ENCODE data around the gene PI16.
A peak's percentile ranks its signal among the peaks of the same experiment; 100 is the strongest.

Gene PI16

GRCh38 chr6:36955671-36956445 lies 1.3 kb downstream of the PI16 start:
- Histone ChIP-seq H3K27ac (peak overlapping the region in 3 of 11 experiments; percentile 4 to 49 (median 5); a peak in 3 of 22 replicates), H3K4me3 (peak overlapping the region in 7 of 10 experiments; percentile 11 to 57 (median 42); a peak in 9 of 20 replicates), H3K4me2 (peak overlapping the region; percentile 61 to 98 (median 92)), H3K9ac (peak overlapping the region in 7 of 11 experiments; percentile 1 to 48 (median 21); a peak in 5 of 22 replicates), H3K27me3 (no peaks in the 10 kb centered on the region), H3K9me3 (replicated peaks in 1 of 11) (no peaks in the 10 kb centered on the region), H3K4me1 (peaks cover 30 to 62% (median 46%) of the 10 kb centered on the region in 10 experiments), H4K20me1 (peaks cover 0 to 7% (median 0%) of the 10 kb centered on the region in 11 experiments; a peak in 4 of 22 replicates), H3K36me3 (no peaks in the 10 kb centered on the region)
- no peak for TF ChIP-seq Cebpa-rat (IDR thresholded peaks at IDR 0.05)

- Histone ChIP-seq H3K36me3 (no peaks in the 10 kb centered on the region), H3K9me3 (replicated peaks in 1 of 11) (no peaks in the 10 kb centered on the region), H3K9ac (0 out of 22 replicates have a peak overlapping the region, but pooled peaks of 3 of the 11 experiments have one; percentile 7 to 48 (median 10)), H3K4me2 (peak overlapping the region; percentile 61 to 98 (median 92); a peak in 20 of 22 replicates), H3K27me3 (no peaks in the 10 kb centered on the region), H3K4me1 (peaks cover 30 to 65% (median 49%) of the 10 kb centered on the region in 10 experiments), H3K27ac (no peak overlapping the region), H4K20me1 (peaks cover 0 to 7% (median 0%) of the 10 kb centered on the region in 11 experiments; a peak in 4 of 22 replicates), H3K4me3 (no peak overlapping the region)
- TF ChIP-seq Cebpa-rat (IDR thresholded peaks at IDR 0.05): no peak
These were observed 1.9 kb downstream of the PI16 start for GRCh38 chr6:36956446-36956820.

DNA sequence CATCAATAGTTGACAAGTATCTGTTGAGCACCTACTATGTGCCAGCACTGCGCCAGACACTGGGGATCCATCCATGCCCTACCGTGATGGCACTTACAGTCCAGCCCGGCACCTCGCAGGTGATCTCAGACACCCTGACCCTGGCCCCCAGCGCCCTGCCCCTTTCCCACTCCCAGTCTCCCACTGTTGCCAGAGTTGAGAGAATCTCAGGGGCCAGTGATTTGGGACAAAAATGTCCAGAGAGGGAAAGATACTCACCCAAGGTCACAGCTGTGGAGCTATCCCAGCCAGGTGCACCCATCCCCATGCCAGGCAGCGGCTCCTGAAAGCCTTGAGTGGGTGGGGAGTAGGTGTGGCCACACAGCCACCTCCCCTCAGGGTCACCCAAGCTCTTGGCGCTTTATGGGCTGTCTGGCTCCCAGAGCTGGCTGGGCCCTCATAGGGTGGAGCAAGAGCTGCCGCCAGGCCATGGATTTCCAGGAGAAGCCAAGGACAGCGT lies 3.3 kb downstream of the PI16 start:
- H3K4me1 ChIP-seq: peaks cover 30 to 78% (median 61%) of the 10 kb centered on the region in 10 experiments
- no peaks in the 10 kb centered on the region for H3K9me3 ChIP-seq (replicated peaks in 1 of 11)
- no peaks in the 10 kb centered on the region for H3K27me3 ChIP-seq
- H3K4me3 ChIP-seq: no peak overlapping the region
- H3K4me2 ChIP-seq: no peak overlapping the region; a peak in 1 of 22 replicates
- no peak overlapping the region for H3K27ac ChIP-seq
- TF ChIP-seq Cebpa-rat (IDR thresholded peaks at IDR 0.05): no peak
- peaks cover 0 to 7% (median 0%) of the 10 kb centered on the region in 11 experiments; a peak in 4 of 22 replicates for H4K20me1 ChIP-seq
- no peak overlapping the region for H3K9ac ChIP-seq
- H3K36me3 ChIP-seq: no peaks in the 10 kb centered on the region

GRCh38 chr6:36958775-36959554 lies 4.4 kb downstream of the PI16 start:
- Histone ChIP-seq H3K36me3 (no peaks in the 10 kb centered on the region), H4K20me1 (peaks cover 0 to 10% (median 6%) of the 10 kb centered on the region in 11 experiments; a peak in 8 of 22 replicates), H3K4me1 (peaks cover 33 to 77% (median 63%) of the 10 kb centered on the region in 10 experiments), H3K4me3 (no peak overlapping the region), H3K9me3 (replicated peaks in 1 of 11) (no peaks in the 10 kb centered on the region), H3K4me2 (no peak overlapping the region), H3K27me3 (no peaks in the 10 kb centered on the region), H3K9ac (no peak overlapping the region), H3K27ac (no peak overlapping the region)
- TF ChIP-seq Cebpa-rat (IDR thresholded peaks at IDR 0.05): no peak

DNA sequence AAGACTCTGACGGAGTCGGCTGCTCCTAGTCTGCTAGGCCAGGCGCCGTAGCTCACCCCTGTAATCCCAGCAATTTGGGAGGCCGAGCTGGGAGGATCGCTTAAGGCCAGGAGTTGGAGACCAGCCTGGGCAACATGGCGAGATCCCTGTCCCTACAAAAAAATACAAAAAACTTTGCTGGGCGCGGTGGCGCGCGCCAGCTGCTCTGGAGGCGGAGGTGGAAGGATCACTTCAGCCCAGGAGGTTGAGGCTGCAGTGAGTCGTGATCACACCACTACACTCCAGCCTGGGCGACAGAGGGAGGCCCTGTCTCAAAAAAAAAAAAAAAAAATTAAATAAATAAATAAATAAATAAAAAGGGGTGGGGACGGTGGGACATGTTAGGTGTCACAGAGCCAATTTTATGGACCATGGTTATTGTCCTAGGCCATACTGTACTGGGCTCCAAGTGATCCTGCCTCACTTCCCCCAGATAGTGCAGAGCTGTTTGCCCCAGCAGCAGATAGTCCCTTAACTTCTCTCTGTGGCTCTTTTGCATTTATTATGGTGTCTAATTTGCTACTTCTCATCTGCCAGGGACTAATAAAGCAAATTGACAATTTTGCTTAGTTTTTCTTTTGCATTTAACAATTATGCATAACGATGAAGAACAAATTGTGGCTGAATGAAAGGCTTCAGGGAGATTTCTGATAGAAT lies 5.2 kb downstream of the PI16 start:
- H3K4me2 ChIP-seq: peak overlapping the region in 1 of 11 experiments; percentile 21; a peak in 2 of 22 replicates
- no peak overlapping the region for H3K9ac ChIP-seq
- no peak overlapping the region for H3K4me3 ChIP-seq
- TF ChIP-seq Cebpa-rat (IDR thresholded peaks at IDR 0.05): no peak
- H3K36me3 ChIP-seq: no peaks in the 10 kb centered on the region
- peaks cover 33 to 77% (median 63%) of the 10 kb centered on the region in 10 experiments for H3K4me1 ChIP-seq
- H4K20me1 ChIP-seq: peaks cover 0 to 14% (median 4%) of the 10 kb centered on the region in 11 experiments; a peak in 8 of 22 replicates
- H3K27ac ChIP-seq: no peak overlapping the region
- no peaks in the 10 kb centered on the region for H3K27me3 ChIP-seq
- H3K9me3 ChIP-seq (replicated peaks in 1 of 11): no peaks in the 10 kb centered on the region

DNA sequence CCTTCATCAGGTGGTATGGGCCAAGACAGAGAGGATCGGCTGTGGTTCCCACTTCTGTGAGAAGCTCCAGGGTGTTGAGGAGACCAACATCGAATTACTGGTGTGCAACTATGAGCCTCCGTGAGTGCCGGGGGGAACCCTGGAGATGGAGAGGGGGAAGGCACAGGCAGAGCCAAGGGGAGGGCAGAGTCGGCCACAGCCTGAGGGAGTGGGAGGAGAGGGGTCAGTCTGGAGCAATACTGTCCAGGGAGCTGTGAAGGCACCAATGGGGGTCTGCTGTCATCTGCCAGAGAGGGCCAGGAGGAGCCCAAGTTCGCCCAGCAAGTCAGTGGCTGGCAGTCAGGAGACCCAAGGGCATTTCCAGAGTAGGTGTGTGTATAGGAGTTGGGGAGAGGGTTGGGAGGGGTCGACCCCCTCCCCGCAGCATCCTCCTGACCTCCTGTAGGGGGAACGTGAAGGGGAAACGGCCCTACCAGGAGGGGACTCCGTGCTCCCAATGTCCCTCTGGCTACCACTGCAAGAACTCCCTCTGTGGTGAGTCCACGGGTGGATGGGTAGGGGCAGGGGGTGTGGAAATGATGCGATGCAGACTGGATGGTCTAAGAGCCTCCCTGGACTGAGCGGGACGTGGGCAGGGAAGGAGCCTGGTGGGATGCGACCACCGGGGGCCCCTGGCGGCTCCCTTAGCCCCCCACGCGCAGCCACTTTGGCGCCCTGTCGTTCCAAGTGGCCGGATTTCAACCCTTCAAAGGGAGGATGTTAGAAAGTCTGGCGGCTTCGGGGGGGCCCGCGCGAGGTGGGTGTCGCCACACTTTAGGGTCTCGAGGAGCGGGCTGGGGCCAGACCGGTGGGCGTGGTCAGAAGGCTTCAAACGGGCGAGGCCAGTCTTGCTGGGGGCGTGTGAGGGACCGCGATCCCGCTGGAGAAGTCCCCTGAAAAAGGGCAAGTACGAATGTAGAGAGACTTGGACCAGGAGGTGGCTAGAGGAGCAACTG lies 7.2 kb downstream of the PI16 start:
- Histone ChIP-seq H3K4me2 (peak overlapping the region in 5 of 11 experiments; percentile 2 to 94 (median 91); a peak in 3 of 22 replicates), H3K9ac (no peak overlapping the region), H3K36me3 (peaks cover 0 to 9% (median 7%) of the 10 kb centered on the region in 11 experiments; a peak in 15 of 22 replicates), H3K4me3 (no peak overlapping the region), H3K27ac (peak overlapping the region in 2 of 11 experiments; percentile 75; a peak in 2 of 22 replicates), H3K27me3 (no peaks in the 10 kb centered on the region), H3K4me1 (peaks cover 21 to 67% (median 50%) of the 10 kb centered on the region in 10 experiments), H3K9me3 (replicated peaks in 1 of 11) (no peaks in the 10 kb centered on the region), H4K20me1 (peaks cover 0 to 25% (median 5%) of the 10 kb centered on the region in 11 experiments; a peak in 8 of 22 replicates)
- TF ChIP-seq Cebpa-rat (IDR thresholded peaks at IDR 0.05): no peak

DNA sequence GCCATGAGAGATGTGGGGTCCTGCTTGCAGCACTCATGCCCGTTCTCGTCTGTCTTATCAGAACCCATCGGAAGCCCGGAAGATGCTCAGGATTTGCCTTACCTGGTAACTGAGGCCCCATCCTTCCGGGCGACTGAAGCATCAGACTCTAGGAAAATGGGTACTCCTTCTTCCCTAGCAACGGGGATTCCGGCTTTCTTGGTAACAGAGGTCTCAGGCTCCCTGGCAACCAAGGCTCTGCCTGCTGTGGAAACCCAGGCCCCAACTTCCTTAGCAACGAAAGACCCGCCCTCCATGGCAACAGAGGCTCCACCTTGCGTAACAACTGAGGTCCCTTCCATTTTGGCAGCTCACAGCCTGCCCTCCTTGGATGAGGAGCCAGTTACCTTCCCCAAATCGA lies 8.3 kb downstream of the PI16 start:
- Histone ChIP-seq H3K4me2 (peak overlapping the region; percentile 46 to 94 (median 91); a peak in 21 of 22 replicates), H3K27ac (peak overlapping the region in 10 of 11 experiments; percentile 49 to 78 (median 73); a peak in 17 of 22 replicates), H3K36me3 (peaks cover 11 to 21% (median 18%) of the 10 kb centered on the region in 11 experiments), H3K4me1 (peaks cover 21 to 68% (median 47%) of the 10 kb centered on the region in 10 experiments), H4K20me1 (peaks cover 0 to 36% (median 7%) of the 10 kb centered on the region in 11 experiments; a peak in 12 of 22 replicates), H3K9me3 (replicated peaks in 1 of 11) (no peaks in the 10 kb centered on the region), H3K4me3 (0 out of 20 replicates have a peak overlapping the region, but pooled peaks of 1 of the 10 experiments have one; percentile 17), H3K27me3 (no peaks in the 10 kb centered on the region), H3K9ac (peak overlapping the region in 6 of 11 experiments; percentile 19 to 59 (median 41); a peak in 6 of 22 replicates)
- TF ChIP-seq Cebpa-rat (IDR thresholded peaks at IDR 0.05): peak; percentile 62 to 96 (median 91)

Data from BLaER1 treated with 17β-estradiol and CSF1 and Interleukin-3, amounts not matched to agents 10 nM and 100 nM (cell line).